ENCODE measurements around the gene UBAC2.
"Not testable (repeated sequence)": the region's sequence is repeated elsewhere in the genome, so short reads cannot be mapped to it uniquely, and the experiment has no call there.

The UBAC2 gene

DNA sequence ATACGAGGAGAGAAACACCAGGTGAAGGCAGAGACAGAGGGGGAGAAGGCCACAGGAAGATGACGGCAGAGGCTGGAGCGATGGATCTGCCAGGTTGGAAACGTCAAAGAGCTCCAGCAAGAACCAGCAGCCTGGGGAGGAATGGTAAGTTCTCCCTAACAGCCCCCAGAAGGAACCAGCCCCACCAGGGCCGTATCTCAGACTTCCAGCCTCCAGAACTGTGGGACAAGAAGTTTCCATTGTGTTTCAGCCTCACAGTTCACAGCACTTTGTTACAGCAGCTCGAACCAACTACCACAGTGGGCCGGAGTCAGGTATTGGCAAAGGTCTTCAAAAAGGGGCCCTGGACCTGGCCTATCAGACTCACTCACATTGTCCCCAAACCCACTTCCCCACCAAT is 195.8 kb downstream of the UBAC2 start:
- DNase-seq (ENCODE audit: low spot score) = no peak

DNA sequence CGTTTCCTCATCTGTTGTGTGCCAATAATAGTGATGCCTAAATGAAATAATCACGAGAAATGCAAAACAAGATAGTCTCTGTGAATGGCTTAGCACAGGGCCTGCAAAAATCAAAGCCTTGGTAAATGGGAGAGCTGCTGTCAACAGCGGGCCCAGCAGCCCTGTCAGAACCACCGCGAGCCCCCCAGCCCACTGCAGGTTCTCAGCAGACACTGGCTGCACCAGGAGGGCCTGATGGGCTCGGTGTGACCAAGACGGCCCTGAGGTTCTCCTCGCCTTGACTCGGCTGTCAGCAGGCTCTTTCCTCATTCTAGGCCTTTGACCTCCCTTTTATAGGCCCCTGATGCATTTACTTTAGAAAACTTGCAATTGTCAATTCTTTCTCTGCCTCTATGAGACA is 197.4 kb downstream of the UBAC2 start:
- DNase-seq (ENCODE audit: low spot score) = no peak

DNA sequence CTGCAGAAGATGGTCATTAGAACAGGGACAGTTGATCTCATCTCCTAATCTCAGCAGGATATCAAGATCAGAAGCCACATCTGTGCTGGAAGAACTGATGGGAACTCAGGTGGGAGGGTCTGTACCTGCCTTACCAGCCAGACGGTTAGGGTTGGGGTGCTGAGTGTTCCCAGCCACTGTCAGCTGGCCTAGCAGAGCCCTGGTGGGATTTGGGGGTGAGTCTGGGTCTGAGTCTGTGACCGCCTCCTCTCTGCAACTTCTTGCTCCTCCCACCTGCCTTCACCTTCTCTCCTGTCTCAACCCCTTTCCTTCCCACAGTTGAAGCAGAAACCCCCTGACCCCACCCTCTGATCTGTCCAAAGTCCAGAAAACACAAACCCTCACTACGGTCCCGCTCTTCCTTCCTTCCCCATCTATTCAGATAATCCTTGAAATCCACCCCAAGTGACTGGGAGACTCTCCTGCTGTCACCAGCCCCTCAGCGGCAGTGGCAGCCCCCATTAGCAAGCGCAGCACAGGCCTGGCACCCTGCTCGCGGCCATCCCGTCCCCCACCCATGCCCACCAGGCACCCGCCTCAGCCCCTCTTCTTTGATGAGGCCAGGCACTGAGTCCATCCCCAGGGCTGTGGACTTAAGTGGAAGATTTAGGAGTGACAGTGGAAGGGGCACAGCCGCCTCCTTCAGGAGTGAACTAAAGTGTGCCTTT is 198.4 kb downstream of the UBAC2 start:
- no peak for DNase-seq (ENCODE audit: low spot score)

DNA sequence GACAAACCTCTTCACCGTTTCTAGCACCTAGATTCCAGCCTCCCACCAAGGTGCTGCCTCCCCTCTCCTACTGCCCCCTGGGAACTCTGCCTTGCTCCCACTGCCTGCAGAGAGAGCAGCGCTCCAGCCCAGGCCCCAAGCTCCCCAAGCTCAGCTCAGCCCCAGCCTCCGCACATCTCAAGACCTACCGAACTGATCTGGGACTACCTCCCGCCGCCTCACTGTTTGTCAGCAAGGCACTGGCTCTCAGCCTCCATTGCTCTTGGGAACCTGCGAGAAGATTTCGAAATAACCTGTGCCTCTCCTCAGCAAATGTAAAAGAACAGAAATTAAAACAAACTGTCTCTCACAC is 198.9 kb downstream of the UBAC2 start:
- no peak for DNase-seq (ENCODE audit: low spot score)

DNA sequence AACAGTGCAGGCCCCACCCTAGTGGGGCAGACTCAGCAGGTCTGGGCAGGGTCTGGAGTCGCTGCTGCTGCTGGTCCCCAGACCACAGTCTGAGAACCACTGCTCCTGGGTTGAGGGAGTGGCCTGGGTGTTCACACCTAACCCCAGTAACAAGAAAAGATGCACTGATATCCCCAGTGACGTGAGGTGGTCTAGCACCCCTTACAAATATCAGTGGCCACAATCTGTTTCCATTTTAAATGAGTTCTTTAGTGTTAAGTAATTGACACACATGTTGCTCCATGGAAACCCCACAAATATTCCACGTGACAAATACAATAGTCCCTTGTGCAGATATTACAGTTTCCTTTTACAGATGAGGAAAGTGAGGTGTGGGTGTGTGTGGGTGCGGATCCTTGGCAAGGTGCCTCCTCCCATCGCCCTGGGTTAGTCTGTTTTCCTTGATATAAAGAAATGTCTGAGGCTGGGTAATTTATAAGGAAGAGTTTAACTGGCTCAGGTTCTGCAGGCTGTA is 202.9 kb downstream of the UBAC2 start:
- no peak for DNase-seq (ENCODE audit: low spot score)

DNA sequence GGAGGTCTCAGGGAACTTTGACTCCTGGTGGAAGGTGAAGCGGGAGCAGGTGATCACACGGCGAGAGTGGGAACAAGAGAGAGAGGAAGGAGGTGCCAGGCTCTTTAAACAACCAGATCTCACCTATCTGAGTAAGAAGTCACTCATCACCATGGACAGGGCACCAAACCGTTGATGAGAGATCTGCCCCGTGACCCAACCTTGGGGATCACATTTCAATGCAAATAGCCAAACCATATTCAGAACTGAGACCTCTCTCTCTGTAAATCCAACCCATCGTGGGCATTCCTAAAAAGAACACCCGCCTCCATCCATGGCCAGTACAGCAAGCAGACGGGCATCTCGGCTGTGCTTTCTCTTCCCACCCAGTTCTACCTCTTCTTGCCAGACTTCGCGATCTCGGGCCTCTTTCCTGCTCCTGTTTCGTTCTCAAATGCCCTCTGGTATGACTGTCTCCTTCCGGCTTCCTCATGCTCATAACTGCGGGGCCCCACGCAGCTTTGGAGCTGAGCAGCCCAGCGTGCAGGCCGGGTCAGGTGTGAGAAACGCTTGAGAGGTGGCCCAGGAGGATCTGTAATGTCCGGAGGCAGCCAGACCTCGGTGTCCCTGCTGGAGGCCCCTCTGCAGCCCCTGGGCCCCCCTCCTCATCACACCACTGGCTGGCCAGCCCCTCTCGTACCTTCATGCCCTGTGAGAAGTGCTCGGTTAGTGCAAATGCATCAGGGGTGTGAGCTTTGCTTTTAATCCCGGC is 203.5 kb downstream of the UBAC2 start:
- no peak for DNase-seq (ENCODE audit: low spot score)

DNA sequence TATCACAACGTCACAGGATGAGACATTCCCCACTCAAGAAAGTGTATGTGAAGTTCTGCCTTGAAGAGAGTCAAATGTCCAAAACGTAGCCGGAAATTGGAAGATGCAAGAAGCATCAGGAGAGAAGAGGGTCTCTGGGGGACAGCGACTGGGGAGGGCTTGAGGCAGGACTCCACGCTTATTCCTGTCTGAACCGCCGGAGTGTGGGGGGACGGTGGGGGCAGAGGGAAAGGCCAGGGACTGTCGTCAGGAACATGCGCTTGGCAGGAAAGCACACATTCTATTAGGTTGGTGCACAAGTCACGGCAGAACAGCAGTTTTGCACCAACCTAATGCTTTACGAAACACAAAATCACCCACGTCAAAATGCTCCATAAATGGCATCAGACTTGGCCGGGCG is 205.3 kb downstream of the UBAC2 start:
- DNase-seq (ENCODE audit: low spot score) = no peak

DNA sequence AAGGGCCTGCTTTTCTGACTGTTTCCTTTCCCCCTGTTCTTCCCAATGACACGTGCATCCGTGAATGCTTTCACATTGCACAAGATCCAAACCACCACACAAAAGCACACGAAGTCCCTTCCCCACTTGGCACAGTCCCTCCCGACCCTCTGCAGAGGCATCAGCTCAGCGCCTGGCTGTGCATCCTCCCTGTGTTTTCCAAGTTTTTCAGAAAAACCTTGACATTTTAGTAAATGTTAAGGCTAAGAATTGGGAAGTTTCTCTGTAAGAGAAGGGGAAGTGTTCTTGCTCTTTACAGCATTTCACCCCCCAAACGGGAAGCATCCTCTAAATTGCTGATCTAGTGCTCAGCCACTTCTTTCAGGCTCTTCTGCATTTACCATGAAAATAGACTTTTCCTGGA is 206.1 kb downstream of the UBAC2 start:
- no peak for DNase-seq (ENCODE audit: low spot score)

DNA sequence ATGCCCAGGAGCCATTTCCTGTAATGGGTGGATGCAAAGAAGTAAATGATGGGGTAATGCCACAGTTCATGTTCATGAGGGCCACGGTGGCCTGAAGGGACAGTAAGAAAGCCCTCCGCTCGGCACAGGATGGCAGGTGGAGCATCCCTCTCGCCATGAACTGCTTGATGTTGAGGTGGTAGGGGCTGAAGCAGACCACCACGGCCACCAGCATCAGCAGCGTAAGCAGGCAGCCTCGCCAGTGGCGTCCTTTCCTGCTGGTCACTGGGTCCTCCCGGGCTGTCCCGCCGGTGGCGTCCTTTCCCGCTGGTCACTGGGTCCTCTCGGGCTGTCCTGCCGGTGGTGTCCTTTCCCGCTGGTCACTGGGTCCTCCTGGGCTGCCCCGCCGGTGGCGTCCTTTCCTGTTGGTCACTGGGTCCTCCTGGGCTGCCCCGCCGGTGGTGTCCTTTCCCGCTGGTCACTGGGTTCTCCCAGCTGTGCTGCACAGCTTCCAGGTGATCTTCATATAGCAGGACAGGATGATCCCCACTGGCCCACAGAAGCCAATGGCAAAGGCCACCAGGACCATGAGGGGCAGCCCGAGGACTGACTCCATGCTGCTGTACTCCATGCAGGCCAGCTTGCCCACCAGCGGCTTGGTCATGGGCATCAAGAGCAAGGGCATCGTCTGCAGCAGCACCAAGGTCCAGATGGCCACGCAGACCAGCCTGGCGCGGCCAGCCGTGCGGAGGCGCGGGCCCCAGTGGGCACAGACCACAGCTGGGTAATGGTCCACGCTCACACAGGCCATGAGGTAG is 207.4 kb downstream of the UBAC2 start:
- DNase-seq (ENCODE audit: low spot score) = no peak

DNA sequence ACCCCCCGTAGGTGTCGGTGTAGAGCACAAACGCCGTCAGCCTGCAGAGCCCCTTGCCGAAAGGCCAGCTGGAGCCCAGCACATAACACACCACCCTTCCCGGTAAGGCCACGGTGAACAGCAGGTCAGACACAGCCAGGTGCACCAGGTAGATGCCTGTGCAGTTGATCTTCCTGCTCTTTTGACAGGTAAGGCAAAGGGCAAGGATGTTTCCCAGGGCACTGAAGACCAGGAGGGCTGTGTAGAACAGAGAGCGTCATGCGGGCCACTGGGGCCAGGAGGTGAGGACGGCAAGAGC is 208.0 kb downstream of the UBAC2 start:
- DNase-seq (ENCODE audit: low spot score) = no peak

DNA sequence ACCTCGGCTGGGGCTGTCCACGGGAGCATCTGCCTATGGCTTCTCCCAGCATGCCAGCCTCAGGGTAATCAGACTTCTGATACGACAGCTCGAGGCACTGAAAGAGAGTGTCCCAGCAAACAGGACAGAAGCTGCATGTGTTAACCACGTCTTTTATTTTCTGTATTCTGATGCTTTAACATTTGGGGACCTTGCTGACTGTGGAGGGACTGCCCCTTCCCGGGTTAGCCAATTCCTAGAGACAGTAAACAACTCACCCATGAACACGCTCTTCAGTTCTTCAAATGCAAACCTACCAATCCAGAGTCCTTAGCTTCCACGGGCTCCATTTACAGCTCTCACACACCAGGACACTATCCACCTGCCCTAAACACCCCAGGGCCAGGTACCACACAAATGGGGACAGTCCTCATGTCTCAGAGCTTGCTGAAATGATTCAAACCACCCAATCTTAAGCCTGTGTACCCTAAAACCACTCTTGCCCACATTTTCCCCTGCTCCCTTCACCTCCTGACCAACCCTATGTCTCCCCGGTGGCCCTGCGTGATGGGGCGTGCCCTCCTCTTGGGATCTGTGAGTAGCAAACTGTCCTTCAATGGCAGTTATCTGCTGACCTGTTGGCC is 208.9 kb downstream of the UBAC2 start:
- not testable (repeated sequence) for DNase-seq (ENCODE audit: low spot score)

DNA sequence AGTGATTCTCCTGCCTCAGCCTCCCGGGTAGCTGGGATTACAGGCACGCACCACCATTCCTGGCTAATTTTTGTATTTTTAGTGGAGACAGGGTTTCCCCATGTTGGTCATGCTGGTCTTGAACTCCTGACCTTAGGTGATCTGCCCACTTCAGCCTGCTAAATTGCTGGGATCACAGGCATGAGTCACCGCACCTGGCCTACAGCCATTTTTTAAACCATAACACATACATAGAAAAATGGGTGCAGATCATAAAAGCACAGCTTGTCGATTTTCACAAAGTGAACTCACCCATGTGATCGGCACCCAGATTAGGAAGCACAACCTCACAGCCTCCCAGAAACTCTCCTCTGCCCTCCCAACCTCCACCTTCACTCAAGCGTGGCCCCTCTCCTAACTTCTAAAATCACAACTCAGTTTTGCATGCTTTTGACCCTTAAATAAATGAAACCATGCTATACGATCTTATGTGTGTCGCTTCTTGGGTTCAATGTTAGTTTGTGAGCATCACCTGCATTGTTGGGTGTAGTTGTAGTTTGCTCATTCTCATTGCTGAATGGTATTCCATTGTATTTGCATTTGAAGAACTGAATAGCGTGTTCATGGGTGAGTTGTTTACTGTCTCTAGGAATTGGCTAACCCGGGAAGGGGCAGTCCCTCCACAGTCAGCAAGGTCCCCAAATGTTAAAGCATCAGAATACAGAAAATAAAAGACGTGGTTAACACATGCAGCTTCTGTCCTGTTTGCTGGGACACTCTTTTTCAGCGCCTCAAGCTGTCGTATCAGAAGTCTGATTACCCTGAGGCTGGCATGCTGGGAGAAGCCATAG is 210.2 kb downstream of the UBAC2 start:
- DNase-seq (ENCODE audit: low spot score) = not testable (repeated sequence)

DNA sequence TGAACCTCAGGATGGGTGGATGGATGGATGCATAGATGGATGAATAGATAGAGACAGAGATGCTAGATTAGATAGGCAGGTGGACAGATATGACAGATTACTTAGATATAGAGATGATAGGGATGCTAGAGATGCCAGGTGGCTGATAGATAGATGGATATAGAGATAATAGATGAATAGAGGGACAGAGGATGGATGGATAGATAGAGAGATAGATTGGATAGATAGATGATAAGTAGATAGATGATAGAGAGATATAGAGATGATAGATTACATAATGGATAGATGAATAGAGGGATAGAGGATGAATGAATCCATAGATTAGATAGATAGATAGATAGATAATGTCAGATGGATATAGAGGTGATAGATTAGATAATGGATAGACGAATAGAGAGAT is 212.2 kb downstream of the UBAC2 start:
- DNase-seq (ENCODE audit: low spot score) = no peak

DNA sequence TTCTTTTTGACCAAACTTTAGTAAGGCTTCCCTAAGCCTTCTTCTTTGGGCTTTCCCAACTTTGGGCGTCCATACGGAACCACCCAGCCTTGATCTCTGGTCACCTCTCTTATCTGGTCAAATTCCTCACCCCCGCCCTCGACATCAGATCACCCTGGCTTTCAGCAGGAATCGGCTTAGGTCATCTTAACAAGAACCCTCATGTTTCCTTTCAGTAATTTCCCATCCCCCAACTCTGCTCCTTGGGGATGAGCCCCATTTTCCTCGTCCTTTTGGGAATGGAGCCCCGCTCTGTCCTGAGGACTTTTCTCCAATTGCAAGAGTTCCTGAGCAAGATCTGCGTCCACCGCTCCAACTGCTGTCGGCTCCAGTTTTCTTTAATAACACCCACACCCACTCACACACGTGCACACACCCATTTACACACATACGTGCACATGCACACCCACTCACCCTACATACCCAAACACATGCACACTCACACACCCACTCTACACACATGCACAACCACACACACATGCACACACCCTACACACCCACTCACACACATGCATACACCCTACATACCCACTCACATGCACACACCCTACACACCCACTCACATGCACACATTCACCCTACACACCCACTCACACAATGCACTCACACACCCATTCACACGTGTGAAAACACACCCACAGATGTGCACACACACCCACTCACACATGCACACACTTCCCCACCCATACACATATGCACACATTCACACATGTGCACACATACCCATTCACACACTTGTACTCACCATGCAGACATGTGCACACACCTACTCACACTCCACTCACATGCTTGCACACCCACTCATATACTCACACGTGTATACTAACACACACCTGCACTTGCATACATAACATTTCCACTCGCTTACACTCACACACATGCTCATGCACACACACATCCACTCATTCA is 213.7 kb downstream of the UBAC2 start:
- DNase-seq (ENCODE audit: low spot score) = no peak

DNA sequence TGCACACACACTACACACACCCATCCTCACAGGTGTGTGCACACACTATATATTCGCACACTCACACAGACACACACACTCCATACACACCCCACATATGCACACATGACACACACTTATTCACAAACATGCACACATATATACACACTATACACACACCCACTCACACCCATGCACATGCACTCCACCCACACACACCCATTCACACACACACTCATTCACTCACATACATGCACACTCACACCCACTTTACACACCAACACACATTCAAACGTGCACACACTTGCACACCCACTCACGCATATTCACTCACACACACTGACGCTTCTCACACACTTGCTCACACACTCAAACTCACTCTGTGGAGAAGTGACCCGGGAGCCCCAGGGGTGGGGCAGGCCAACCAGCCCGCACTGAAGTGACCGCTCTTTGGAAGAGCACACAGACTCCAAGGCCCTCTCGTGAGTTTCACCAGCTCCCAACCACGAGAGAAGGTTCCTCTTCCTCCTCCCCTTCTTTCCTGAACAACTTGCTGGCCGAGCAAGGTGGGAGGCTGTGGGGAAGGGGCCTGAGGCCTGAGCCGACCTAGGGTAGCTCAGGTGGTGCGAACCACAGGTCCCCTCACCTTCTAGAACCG is 214.5 kb downstream of the UBAC2 start:
- no peak for DNase-seq (ENCODE audit: low spot score)

DNA sequence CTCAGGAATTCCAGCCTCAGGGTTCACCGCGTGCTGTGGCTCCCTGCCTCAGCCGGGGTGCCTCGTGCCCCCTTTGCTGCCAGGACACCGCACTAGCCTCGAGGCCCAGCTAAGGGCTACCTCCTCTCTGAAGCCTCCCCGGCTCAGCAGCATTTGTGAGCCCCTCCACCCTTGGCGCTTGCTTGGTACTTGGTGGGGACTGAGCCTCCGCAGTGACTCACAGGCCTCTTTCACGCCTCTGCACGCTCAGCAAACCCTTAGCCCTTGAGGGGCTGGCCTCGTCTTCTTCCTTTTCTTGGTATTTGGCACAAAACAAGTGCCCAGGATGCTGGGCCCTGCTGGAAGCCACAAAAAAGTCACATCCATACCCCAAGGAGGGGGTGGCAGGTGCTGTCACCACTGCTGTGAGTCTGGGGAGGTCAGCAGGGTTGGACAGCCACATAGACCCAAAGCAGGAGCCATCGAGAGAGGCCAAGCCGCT is 215.2 kb downstream of the UBAC2 start:
- DNase-seq (ENCODE audit: low spot score) = no peak

DNA sequence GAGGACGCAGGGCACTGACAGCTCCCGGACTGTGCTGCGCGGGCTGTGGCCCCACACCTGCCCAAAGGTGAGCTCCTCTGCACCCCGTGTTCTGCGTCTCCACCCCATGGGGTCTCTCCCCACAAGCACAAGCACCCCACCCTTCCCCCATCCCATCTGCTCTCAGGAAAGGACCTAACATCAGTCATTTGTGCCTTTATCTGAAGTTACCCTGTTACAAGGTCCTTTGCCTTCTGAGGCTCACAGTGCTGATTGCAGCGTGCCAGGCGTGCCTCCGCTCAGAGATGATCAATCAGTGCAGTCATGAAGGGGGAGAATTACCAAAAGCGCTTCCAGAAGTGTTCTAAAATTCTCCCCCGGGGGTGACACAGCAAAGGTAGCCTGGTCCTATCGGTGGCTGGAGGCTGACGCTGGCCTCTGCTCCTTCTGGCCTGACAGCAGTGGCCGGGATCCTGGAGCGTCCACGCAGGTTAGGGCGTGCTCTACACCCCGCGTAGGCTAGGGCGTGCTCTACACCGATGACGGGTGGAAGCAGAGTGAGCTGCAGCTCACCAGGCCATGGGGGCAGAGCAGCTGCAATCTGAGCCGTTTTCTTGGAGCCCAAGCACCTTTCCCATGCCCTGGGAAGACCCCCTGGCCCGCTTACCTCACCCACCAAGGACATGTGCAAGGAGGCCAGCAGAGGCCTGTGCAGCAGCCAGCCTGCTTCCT is 215.9 kb downstream of the UBAC2 start:
- no peak for DNase-seq (ENCODE audit: low spot score)

DNA sequence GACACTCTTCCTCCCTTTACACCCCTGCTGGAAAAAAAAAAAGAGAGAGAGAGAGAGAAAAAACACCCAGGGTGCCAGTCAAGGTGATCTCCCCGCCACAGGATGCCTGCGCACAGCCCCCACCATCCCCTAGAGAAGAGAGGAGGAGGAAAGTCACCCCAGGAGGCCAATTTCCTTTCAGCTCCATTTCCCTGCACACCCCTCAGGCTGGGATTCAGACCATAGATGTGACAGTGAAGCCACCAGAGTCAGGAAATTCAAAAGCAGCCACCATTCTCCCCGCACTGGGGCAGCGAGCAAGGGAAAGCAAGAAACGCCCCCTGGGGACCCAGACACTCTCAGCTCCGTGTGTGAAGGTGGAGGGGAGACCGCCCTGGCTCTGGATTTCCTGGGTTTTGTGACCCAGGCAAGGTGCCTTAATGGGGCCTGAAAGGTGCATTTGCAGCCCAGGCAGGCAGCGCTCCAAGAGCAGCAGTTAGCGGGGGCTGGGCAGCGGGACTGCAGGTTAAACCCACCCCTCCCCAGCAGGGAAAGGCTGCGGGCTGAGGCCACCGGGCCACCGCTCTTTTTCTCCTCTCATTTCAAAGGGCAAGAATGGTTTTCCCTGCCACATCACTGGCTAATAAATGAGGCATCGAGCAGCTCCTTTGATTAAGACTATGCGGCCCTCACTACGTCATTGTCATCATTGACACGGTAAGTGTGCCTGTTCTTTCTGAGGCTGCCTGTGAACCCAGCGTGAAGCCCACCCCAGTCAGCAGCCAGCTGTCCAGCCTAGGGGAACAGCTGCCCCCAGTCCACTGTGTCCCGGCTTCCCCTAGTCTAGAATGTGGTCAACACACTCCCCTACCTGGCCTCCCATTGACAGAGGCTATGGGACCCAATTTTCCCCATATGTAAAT is 216.8 kb downstream of the UBAC2 start:
- DNase-seq (ENCODE audit: low spot score) = no peak

Measured in AG20443 (cell line).